PC-9 (cell line): ENCODE data around the gene ZC3H11A. TPM values are rescaled to one million over a fixed set of nuclear protein-coding genes. Genes with fewer than 3 reads are reported as not detected.
"Not testable (repeated sequence)": the region's sequence is repeated elsewhere in the genome, so short reads cannot be mapped to it uniquely, and the experiment has no call there.

Source experiments
- BruUV-seq: library from RNA; stranded (reverse); fragments of 400-500 nt; replicated peaks from 2 replicates; lab custom pipeline; 2021; lab: Mats Ljungman, UMichigan
- CTCF ChIA-PET: fragments of 300-600 bp; sonication (Branson Sonifier 250); formaldehyde crosslinking; loops from one replicate; lab custom pipeline; 2022; ENCODE audit warnings: antibody characterized with exemption; lab: Charles Lee
- POLR2A ChIA-PET: fragments of 300-600 bp; sonication (Branson Sonifier 250); formaldehyde crosslinking; loops from one replicate; lab custom pipeline; 2022; ENCODE audit warnings: antibody characterized with exemption; ENCODE audit not compliant: unreplicated experiment; lab: Charles Lee
- DNase-seq, 2 experiments: peaks; one replicate each; pipeline versions ENCODE4 v3.0.0 to v3.0.0-alpha.2; 2015 to 2022; ENCODE audit warnings: mixed read lengths in 1 of 2
- H2AFZ ChIP-seq: fragments of 200-600 bp; sonication (generic); 2 replicates; pipeline ENCODE4 v1.8.1; 2017; ENCODE audit warnings: antibody characterized with exemption
- H3F3A ChIP-seq: fragments of 200-600 bp; sonication (generic); 2 replicates; pipeline ENCODE4 v1.8.1; 2017; ENCODE audit warnings: antibody characterized with exemption, mild to moderate bottlenecking, low read depth; ENCODE audit not compliant: insufficient read depth
- H3K27ac ChIP-seq: fragments of 200-600 bp; sonication (generic); 2 replicates; pipeline ENCODE4 v1.6.1; 2016; ENCODE audit warnings: mixed run types
- H3K27me3 ChIP-seq: fragments of 200-600 bp; sonication (generic); 2 replicates; pipeline ENCODE4 v1.6.1; 2016; ENCODE audit warnings: low read depth, mixed run types; ENCODE audit not compliant: insufficient read depth
- H3K36me3 ChIP-seq: fragments of 200-600 bp; sonication (generic); 2 replicates; pipeline ENCODE4 v1.6.1; 2016; ENCODE audit warnings: low read depth, mixed run types
- H3K4me1 ChIP-seq: fragments of 200-600 bp; sonication (generic); replicated peaks from 2 replicates; pipeline ENCODE4 v1.6.1; 2016; ENCODE audit warnings: mixed run types; ENCODE audit not compliant: insufficient read depth
- H3K4me2 ChIP-seq: fragments of 200-600 bp; sonication (generic); 2 replicates; pipeline ENCODE4 v1.6.1; 2017; ENCODE audit warnings: mixed run types
- H3K4me3 ChIP-seq: fragments of 200-600 bp; sonication (generic); 2 replicates; pipeline ENCODE4 v1.6.1; 2016; ENCODE audit warnings: mixed run types
- H3K79me2 ChIP-seq: fragments of 200-600 bp; sonication (generic); 2 replicates; pipeline ENCODE4 v1.6.1; 2017; ENCODE audit warnings: low read depth, mixed run types
- H3K9me2 ChIP-seq: fragments of 200-600 bp; sonication (generic); 2 replicates; pipeline ENCODE4 v1.8.1; 2017; ENCODE audit warnings: mild to moderate bottlenecking; ENCODE audit not compliant: insufficient read depth
- H3K9me3 ChIP-seq: fragments of 200-600 bp; sonication (generic); 2 replicates; pipeline ENCODE4 v1.8.1; 2016; ENCODE audit warnings: low read depth; ENCODE audit not compliant: insufficient read depth
- H4K20me1 ChIP-seq: fragments of 200-600 bp; sonication (generic); 2 replicates; pipeline ENCODE4 v1.8.1; 2017; ENCODE audit not compliant: insufficient read depth
- CTCF ChIP-seq: fragments of 200-600 bp; sonication (generic); conservative IDR thresholded peaks from 2 replicates; pipeline ENCODE4 v1.6.1; 2017; ENCODE audit warnings: mixed run types, antibody characterized with exemption, mild to moderate bottlenecking, moderate library complexity
- EZH2 ChIP-seq: fragments of 200-600 bp; sonication (generic); IDR thresholded peaks from 2 replicates; pipeline ENCODE4 v1.8.0; 2017; ENCODE audit warnings: antibody characterized with exemption, low read depth
- intact Hi-C: fragments of 100-400 bp; cut with micrococcal nuclease; formaldehyde crosslinking; loops from one replicate; pipeline ENCODE4 v1.10.0; 2022; ENCODE audit not compliant: unreplicated experiment
- total RNA-seq: library from RNA; stranded (reverse); gene quantifications from 2 replicates; pipeline ENCODE4 v1.2.3, GENCODE V29; 2021

The ZC3H11A gene
- total RNA-seq, 1 experiment from 2014 or later = 91.1 TPM

DNA sequence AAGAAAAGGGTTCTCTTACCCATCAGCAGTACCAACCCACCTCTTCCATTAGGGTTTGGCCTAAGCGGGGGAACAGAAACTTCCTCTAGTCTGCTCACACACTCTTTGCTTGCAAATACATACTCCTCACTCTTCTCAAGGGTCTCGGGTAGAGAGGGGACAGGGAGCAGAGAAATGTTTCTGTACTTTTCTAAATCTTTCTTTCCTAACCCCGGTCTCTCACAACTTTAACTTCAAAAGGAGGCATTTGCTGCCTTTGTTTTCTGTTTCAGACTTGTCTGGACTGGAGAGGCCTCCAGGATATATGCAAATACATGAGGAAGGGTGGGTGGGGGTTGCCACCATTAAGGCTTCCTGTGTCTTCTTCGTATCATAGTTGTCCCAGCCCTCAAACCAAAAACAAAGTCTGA, 41.0 kb upstream of the ZC3H11A start:
- POLR2A ChIA-PET = no interaction called here
- H2AFZ ChIP-seq = no peak overlapping the region

DNA sequence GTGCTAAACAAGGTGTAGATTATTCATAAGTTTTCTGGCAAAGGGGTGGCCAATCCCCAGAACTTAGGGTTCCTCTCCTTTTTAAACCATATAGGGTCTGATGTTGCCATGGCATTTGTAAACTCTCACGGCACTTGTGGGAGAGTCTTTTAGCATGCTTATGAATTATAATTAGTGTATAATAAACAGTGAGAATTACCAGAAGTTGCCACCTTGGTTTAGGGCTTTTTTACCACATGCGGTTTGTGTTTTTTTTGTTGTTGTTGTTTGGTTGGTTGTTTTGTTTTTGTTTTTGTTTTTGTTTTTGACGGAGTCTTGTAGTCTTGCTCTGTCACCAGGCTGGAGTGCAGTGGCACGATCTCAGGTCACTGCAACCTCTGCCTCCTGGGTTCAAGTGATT, 39.4 kb upstream of the ZC3H11A start:
- no peak overlapping the region; the same call in 1 of the 2 replicates for H3K4me2 ChIP-seq

More for the DNA sequence above, 41.0 kb upstream of the ZC3H11A start:
- intact Hi-C loops = no loop called here
- peaks cover 6% of the 10 kb centered on the region; the same call in 1 of the 2 replicates for H3F3A ChIP-seq
- H3K4me2 ChIP-seq = no peak overlapping the region
- H3K9me3 ChIP-seq = no peaks in the 10 kb centered on the region
- no peaks in the 10 kb centered on the region for H4K20me1 ChIP-seq
- H3K4me3 ChIP-seq = no peak overlapping the region
- H3K27ac ChIP-seq = no peak overlapping the region
- CTCF ChIA-PET = no interaction called here
- TF ChIP-seq CTCF (no peak), EZH2 (no peak)
- peaks cover 13% of the 10 kb centered on the region for H3K4me1 ChIP-seq
- no peaks in the 10 kb centered on the region for H3K9me2 ChIP-seq
- H3K79me2 ChIP-seq = no peaks in the 10 kb centered on the region
- no peaks in the 10 kb centered on the region for H3K27me3 ChIP-seq
- H3K36me3 ChIP-seq = no peaks in the 10 kb centered on the region
- BruUV-seq = no TSS peak
- no peak for DNase-seq

GRCh38 chr1:203758749-203759148, 36.7 kb upstream of the ZC3H11A start:
- CTCF ChIA-PET, H3K4me2 ChIP-seq, H3K36me3 ChIP-seq, H3K9me2 ChIP-seq, H3K4me3 ChIP-seq, H3K27me3 ChIP-seq, BruUV-seq, POLR2A ChIA-PET, H3F3A ChIP-seq, H2AFZ ChIP-seq, H3K9me3 ChIP-seq, H4K20me1 ChIP-seq, intact Hi-C loops, DNase-seq, H3K27ac ChIP-seq, H3K79me2 ChIP-seq: not testable (repeated sequence)
- peaks cover 13% of the 10 kb centered on the region for H3K4me1 ChIP-seq

More for the DNA sequence above, 39.4 kb upstream of the ZC3H11A start:
- peaks cover 6% of the 10 kb centered on the region; the same call in 1 of the 2 replicates for H3F3A ChIP-seq
- no peak overlapping the region for H3K27ac ChIP-seq
- no peak overlapping the region for H3K4me3 ChIP-seq
- H3K36me3 ChIP-seq = no peaks in the 10 kb centered on the region
- intact Hi-C loops = no loop called here
- no peak for TF ChIP-seq CTCF
- no peak for TF ChIP-seq EZH2
- H4K20me1 ChIP-seq = no peaks in the 10 kb centered on the region
- CTCF ChIA-PET = no interaction called here
- no peak for DNase-seq
- no TSS peak for BruUV-seq
- no peaks in the 10 kb centered on the region for H3K9me3 ChIP-seq
- no peaks in the 10 kb centered on the region for H3K79me2 ChIP-seq
- POLR2A ChIA-PET = no interaction called here
- no peak overlapping the region for H2AFZ ChIP-seq
- no peaks in the 10 kb centered on the region for H3K9me2 ChIP-seq
- no peaks in the 10 kb centered on the region for H3K27me3 ChIP-seq
- peaks cover 13% of the 10 kb centered on the region for H3K4me1 ChIP-seq

DNA sequence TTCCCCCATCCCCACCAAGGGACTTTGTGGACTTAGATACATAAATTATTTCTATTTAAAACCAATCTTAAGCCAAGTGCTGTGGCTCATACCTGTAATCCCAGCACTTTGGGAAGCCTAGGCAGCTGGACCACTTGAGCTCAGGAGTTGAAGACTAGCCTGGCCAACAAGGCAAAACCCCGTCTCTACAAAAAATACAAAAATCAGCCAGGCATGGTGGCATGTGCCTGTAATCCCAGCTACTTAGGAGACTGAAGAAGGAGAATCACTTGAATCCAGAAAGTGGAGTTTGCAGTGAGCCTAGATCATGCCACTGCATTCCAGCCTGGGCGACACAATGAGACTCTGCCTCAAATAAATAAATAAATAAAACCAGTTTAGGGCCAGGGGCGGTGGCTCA, 34.9 kb upstream of the ZC3H11A start:
- no peaks in the 10 kb centered on the region for H4K20me1 ChIP-seq
- no TSS peak for BruUV-seq
- intact Hi-C loops = no loop called here
- H3K4me1 ChIP-seq = peaks cover 18% of the 10 kb centered on the region
- TF ChIP-seq CTCF (no peak), EZH2 (no peak)
- no peaks in the 10 kb centered on the region for H3K36me3 ChIP-seq
- no peak overlapping the region for H2AFZ ChIP-seq
- DNase-seq = no peak
- H3K27me3 ChIP-seq = no peaks in the 10 kb centered on the region
- ChIA-PET CTCF (no interaction called here), POLR2A (no interaction called here)
- H3K4me2 ChIP-seq = no peak overlapping the region
- no peaks in the 10 kb centered on the region for H3K79me2 ChIP-seq
- H3F3A ChIP-seq = peaks cover 9% of the 10 kb centered on the region; the same call in 1 of the 2 replicates
- no peaks in the 10 kb centered on the region for H3K9me3 ChIP-seq
- no peaks in the 10 kb centered on the region for H3K9me2 ChIP-seq
- no peak overlapping the region for H3K27ac ChIP-seq
- no peak overlapping the region for H3K4me3 ChIP-seq

DNA sequence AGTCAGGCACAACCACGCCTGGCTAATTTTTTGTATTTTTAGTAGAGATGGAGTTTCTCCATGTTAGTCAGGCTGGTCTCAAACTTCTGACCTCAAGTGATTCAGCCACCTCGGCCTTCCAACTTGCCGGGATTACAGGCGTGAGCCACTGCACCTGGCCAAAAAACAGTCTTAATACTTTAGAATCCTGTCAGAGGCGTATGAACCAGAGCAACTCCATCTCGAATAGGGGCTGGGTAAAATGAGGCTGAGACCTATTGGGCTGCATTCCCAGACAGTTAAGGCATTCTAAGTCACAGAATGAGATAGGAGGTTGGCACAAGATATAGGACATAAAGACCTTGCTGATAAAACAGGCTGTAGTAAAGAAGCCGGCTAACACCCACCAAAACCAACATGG, 33.5 kb upstream of the ZC3H11A start:
- intact Hi-C loops, H3K27ac ChIP-seq, H3K4me2 ChIP-seq, H3K27me3 ChIP-seq, H3K9me3 ChIP-seq, H3K36me3 ChIP-seq, H4K20me1 ChIP-seq, H3F3A ChIP-seq, POLR2A ChIA-PET, BruUV-seq, H3K9me2 ChIP-seq, DNase-seq, H3K4me1 ChIP-seq, CTCF ChIA-PET, H2AFZ ChIP-seq, H3K4me3 ChIP-seq, H3K79me2 ChIP-seq: not testable (repeated sequence)
